GM23338 (cell line): ENCODE measurements around the gene PDLIM5. TPM values are rescaled to one million over a fixed set of nuclear protein-coding genes. Genes with fewer than 3 reads are reported as not detected.
A peak's percentile ranks its signal among the peaks of the same experiment; 100 is the strongest.

Experiments used
- ATAC-seq: fragments of 200-7000 bp; cut with Tn5 transposase; 3 replicates; pipeline ENCODE4 v1.9.1; 2020
- DNase-seq: peaks from one replicate; pipeline ENCODE4 v3.0.0-alpha.2; 2015; ENCODE audit warnings: low spot score
- H2AFZ ChIP-seq: fragments of 200-600 bp; sonication (generic); 2 replicates; pipeline ENCODE4 v1.8.0; 2016; ENCODE audit warnings: antibody characterized with exemption, mild to moderate bottlenecking, moderate library complexity
- H3F3A ChIP-seq: fragments of 200-600 bp; sonication (generic); replicated peaks from 2 replicates; pipeline ENCODE4 v1.8.0; 2017; ENCODE audit warnings: antibody characterized with exemption, mixed run types, low read depth
- H3K27ac ChIP-seq: fragments of 200-600 bp; sonication (generic); 2 replicates; pipeline ENCODE4 v1.6.1; 2016; ENCODE audit warnings: low read depth
- H3K27me3 ChIP-seq: fragments of 200-600 bp; sonication (generic); 2 replicates; pipeline ENCODE4 v1.8.0; 2016; ENCODE audit warnings: mild to moderate bottlenecking, mixed run types, moderate library complexity; ENCODE audit not compliant: insufficient read depth
- H3K36me3 ChIP-seq: fragments of 200-600 bp; sonication (generic); 2 replicates; pipeline ENCODE4 v1.8.0; 2016; ENCODE audit warnings: mild to moderate bottlenecking; ENCODE audit not compliant: insufficient read depth
- H3K4me1 ChIP-seq: fragments of 200-600 bp; sonication (generic); 2 replicates; pipeline ENCODE4 v1.8.0; 2016; ENCODE audit warnings: mild to moderate bottlenecking, moderate library complexity; ENCODE audit not compliant: insufficient read depth
- H3K4me2 ChIP-seq: fragments of 200-600 bp; sonication (generic); 2 replicates; pipeline ENCODE4 v1.7.1; 2017; ENCODE audit warnings: mixed run types
- H3K4me3 ChIP-seq: fragments of 200-600 bp; sonication (generic); 2 replicates; pipeline ENCODE4 v1.6.1; 2016; ENCODE audit warnings: mixed run types
- H3K79me2 ChIP-seq: fragments of 200-600 bp; sonication (generic); replicated peaks from 2 replicates; pipeline ENCODE4 v1.8.0; 2017; ENCODE audit warnings: mild to moderate bottlenecking; ENCODE audit not compliant: insufficient read depth
- H3K9me2 ChIP-seq: fragments of 200-600 bp; sonication (generic); 2 replicates; pipeline ENCODE4 v1.8.0; 2017; ENCODE audit not compliant: insufficient read depth
- H4K20me1 ChIP-seq: fragments of 200-600 bp; sonication (generic); replicated peaks from 2 replicates; pipeline ENCODE4 v1.8.0; 2017; ENCODE audit warnings: mild to moderate bottlenecking; ENCODE audit not compliant: insufficient read depth
- H3K27ac Mint-ChIP-seq: 2 replicates; pipeline ENCODE4 v1.8.0; 2020; ENCODE audit warnings: inconsistent platforms, mild to moderate bottlenecking, moderate library complexity, mixed read lengths
- H3K27me3 Mint-ChIP-seq: 3 replicates; pipeline ENCODE4 v1.8.0; 2022; ENCODE audit warnings: low read depth, mild to moderate bottlenecking, moderate library complexity, mixed read lengths, inconsistent platforms; ENCODE audit not compliant: insufficient read depth, poor library complexity
- H3K36me3 Mint-ChIP-seq: 3 replicates; pipeline ENCODE4 v1.8.0; 2021; ENCODE audit warnings: low read depth, mild to moderate bottlenecking, inconsistent platforms, moderate library complexity, mixed read lengths
- H3K4me1 Mint-ChIP-seq: 3 replicates; pipeline ENCODE4 v1.8.0; 2020; ENCODE audit warnings: mild to moderate bottlenecking, inconsistent platforms, mixed read lengths
- H3K4me3 Mint-ChIP-seq: 3 replicates; pipeline ENCODE4 v1.8.0; 2021; ENCODE audit warnings: moderate library complexity, mild to moderate bottlenecking, inconsistent platforms, mixed read lengths
- H3K9me3 Mint-ChIP-seq: 3 replicates; pipeline ENCODE4 v1.8.0; 2020; ENCODE audit warnings: moderate library complexity, mild to moderate bottlenecking, inconsistent platforms, mixed read lengths
- STAT1 ChIP-seq: IDR thresholded peaks from one replicate; pipeline ENCODE4 v1.6.1; 2016; ENCODE audit warnings: antibody characterized with exemption; ENCODE audit not compliant: unreplicated experiment
- ZNF331 ChIP-seq: fragments of 250-450 bp; sonication (Bioruptor Pico); IDR thresholded peaks from 2 replicates; pipeline ENCODE4 v1.5.0; 2020; ENCODE audit warnings: low read depth, mild to moderate bottlenecking, moderate library complexity
- polyA plus RNA-seq: library from polyadenylated mRNA; unstranded; fragments of >200 nt; fragmentation: Nextera tagmentation; extraction: Ambion mirVana; gene quantifications from 2 replicates; pipeline ENCODE4 v1.2.1, GENCODE V29; 2016
- total RNA-seq: library from RNA; depleted of rRNA; stranded (reverse); fragments of >200 nt; shearing (Covaris generic); gene quantifications from 2 replicates; pipeline ENCODE4 v1.2.3, GENCODE V29; 2014
- TF ChIP-seq, protein P1 (sequence below), 2 experiments: fragments of 200-600 bp in 1 of 2; sonication (generic) in 1 of 2; conservative IDR thresholded peaks; 2 replicates each; pipeline versions ENCODE4 v1.5.1 to v1.6.1; 2016 to 2017; ENCODE audit warnings: antibody characterized with exemption in 2 of 2, low read depth in 2 of 2, mild to moderate bottlenecking in 2 of 2, moderate library complexity in 1 of 2
- TF ChIP-seq, protein P2 (sequence below): IDR thresholded peaks from one replicate; pipeline ENCODE4 v1.6.1; 2018; ENCODE audit warnings: antibody characterized with exemption; ENCODE audit not compliant: unreplicated experiment
- TF ChIP-seq, protein P3 (sequence below): IDR thresholded peaks from 2 replicates; pipeline ENCODE4 v1.6.1; 2016; ENCODE audit warnings: antibody characterized with exemption

The PDLIM5 gene
- total and polyA plus RNA-seq, 2 experiments from 2014 or later: 45.2 to 53.0 TPM

DNA sequence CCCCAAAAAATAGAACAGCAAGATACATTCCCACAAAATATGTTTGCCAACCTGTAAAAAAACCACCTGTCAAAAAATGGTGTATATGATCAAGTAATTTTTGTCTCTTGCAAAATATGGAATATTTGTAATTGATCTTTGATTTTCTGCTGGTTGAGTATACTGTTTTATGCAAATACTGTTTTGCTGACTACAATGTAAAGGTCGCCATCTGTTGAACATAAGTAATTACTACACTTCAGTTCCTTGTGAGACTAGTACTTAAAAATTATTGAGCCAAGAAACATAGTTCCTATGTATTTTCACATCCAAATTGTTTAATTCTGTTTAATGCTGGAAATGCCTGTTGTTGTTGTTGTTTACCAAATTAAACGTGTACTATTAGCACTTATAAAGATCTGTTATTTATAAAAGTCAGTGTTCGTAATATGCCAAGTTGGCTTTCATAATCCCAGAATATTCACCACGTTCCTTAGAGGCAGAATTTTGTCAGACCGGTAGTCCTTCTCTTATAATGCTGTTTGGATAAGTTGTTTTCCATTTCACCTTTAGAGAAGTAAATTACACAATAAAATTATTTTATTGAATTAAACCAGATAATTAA is 144.2 kb downstream of the PDLIM5 start:
- ATAC-seq: no peak; the same call in 2 of the 3 replicates
- no peak overlapping the region for H3K27ac Mint-ChIP-seq
- H3K9me3 Mint-ChIP-seq: no peaks in the 10 kb centered on the region

DNA sequence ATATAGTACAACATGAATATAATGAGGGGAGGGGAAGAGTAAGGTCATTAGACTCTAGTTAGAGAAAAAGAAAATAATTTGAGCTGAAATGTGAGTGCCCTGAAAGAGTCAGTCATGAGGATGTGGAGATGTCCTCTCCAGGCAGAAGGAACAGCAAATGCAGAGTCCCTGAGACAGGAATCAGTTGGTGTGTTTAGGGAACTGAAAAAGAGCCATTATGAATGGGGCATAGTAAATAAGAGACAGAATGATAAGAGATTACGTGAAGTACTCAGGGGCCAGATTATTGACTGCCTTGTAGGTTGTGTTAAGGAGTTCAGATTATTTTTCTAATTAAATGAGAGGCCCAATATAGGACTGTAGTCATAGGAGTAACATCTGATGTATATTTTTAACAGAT is 147.0 kb downstream of the PDLIM5 start:
- Mint-ChIP-seq H3K4me1 (no peaks in the 10 kb centered on the region), H3K9me3 (no peaks in the 10 kb centered on the region), H3K36me3 (no peaks in the 10 kb centered on the region), H3K4me3 (no peak overlapping the region), H3K27ac (no peak overlapping the region), H3K27me3 (no peaks in the 10 kb centered on the region)
- Histone ChIP-seq H3K4me2 (no peak overlapping the region), H4K20me1 (no peaks in the 10 kb centered on the region), H3K79me2 (no peaks in the 10 kb centered on the region), H3K4me3 (no peak overlapping the region), H3K27me3 (no peaks in the 10 kb centered on the region), H3K36me3 (no peaks in the 10 kb centered on the region), H3F3A (no peaks in the 10 kb centered on the region), H3K4me1 (0 out of 2 replicates have a peak, but pooled peaks cover 5% of the 10 kb centered on the region), H3K9me2 (no peaks in the 10 kb centered on the region), H2AFZ (no peak overlapping the region), H3K27ac (no peak overlapping the region)
- ATAC-seq: no peak
- no peak for DNase-seq
- no peak for TF ChIP-seq ZNF331 (CRISPR knock-in tag)
- TF ChIP-seq STAT1: no peak

More for the DNA sequence above, 144.2 kb downstream of the PDLIM5 start:
- H3K27ac ChIP-seq: no peak overlapping the region
- Mint-ChIP-seq H3K36me3 (peaks cover 11% of the 10 kb centered on the region), H3K27me3 (no peaks in the 10 kb centered on the region), H3K4me1 (no peaks in the 10 kb centered on the region), H3K4me3 (no peak overlapping the region)
- peak; percentile 65 for DNase-seq
- no peaks in the 10 kb centered on the region for H4K20me1 ChIP-seq
- no peaks in the 10 kb centered on the region for H3K9me2 ChIP-seq
- H3K4me3 ChIP-seq: no peak overlapping the region
- H3K4me1 ChIP-seq: 0 out of 2 replicates have a peak, but pooled peaks cover 5% of the 10 kb centered on the region
- H3K36me3 ChIP-seq: no peaks in the 10 kb centered on the region
- H3K79me2 ChIP-seq: no peaks in the 10 kb centered on the region
- no peaks in the 10 kb centered on the region for H3K27me3 ChIP-seq
- no peak overlapping the region for H2AFZ ChIP-seq
- TF ChIP-seq, protein P1, sequence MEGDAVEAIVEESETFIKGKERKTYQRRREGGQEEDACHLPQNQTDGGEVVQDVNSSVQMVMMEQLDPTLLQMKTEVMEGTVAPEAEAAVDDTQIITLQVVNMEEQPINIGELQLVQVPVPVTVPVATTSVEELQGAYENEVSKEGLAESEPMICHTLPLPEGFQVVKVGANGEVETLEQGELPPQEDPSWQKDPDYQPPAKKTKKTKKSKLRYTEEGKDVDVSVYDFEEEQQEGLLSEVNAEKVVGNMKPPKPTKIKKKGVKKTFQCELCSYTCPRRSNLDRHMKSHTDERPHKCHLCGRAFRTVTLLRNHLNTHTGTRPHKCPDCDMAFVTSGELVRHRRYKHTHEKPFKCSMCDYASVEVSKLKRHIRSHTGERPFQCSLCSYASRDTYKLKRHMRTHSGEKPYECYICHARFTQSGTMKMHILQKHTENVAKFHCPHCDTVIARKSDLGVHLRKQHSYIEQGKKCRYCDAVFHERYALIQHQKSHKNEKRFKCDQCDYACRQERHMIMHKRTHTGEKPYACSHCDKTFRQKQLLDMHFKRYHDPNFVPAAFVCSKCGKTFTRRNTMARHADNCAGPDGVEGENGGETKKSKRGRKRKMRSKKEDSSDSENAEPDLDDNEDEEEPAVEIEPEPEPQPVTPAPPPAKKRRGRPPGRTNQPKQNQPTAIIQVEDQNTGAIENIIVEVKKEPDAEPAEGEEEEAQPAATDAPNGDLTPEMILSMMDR (conservative IDR thresholded peaks at IDR 0.05; ENCODE audit: low read depth in 2 of 2): peak; percentile 66 to 87
- TF ChIP-seq, protein P2, sequence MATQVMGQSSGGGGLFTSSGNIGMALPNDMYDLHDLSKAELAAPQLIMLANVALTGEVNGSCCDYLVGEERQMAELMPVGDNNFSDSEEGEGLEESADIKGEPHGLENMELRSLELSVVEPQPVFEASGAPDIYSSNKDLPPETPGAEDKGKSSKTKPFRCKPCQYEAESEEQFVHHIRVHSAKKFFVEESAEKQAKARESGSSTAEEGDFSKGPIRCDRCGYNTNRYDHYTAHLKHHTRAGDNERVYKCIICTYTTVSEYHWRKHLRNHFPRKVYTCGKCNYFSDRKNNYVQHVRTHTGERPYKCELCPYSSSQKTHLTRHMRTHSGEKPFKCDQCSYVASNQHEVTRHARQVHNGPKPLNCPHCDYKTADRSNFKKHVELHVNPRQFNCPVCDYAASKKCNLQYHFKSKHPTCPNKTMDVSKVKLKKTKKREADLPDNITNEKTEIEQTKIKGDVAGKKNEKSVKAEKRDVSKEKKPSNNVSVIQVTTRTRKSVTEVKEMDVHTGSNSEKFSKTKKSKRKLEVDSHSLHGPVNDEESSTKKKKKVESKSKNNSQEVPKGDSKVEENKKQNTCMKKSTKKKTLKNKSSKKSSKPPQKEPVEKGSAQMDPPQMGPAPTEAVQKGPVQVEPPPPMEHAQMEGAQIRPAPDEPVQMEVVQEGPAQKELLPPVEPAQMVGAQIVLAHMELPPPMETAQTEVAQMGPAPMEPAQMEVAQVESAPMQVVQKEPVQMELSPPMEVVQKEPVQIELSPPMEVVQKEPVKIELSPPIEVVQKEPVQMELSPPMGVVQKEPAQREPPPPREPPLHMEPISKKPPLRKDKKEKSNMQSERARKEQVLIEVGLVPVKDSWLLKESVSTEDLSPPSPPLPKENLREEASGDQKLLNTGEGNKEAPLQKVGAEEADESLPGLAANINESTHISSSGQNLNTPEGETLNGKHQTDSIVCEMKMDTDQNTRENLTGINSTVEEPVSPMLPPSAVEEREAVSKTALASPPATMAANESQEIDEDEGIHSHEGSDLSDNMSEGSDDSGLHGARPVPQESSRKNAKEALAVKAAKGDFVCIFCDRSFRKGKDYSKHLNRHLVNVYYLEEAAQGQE: no peak
- TF ChIP-seq, protein P3, sequence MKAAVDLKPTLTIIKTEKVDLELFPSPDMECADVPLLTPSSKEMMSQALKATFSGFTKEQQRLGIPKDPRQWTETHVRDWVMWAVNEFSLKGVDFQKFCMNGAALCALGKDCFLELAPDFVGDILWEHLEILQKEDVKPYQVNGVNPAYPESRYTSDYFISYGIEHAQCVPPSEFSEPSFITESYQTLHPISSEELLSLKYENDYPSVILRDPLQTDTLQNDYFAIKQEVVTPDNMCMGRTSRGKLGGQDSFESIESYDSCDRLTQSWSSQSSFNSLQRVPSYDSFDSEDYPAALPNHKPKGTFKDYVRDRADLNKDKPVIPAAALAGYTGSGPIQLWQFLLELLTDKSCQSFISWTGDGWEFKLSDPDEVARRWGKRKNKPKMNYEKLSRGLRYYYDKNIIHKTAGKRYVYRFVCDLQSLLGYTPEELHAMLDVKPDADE: no peak
- H3K4me2 ChIP-seq: no peak overlapping the region
- no peaks in the 10 kb centered on the region for H3F3A ChIP-seq
